MCF 10A (cell line): ENCODE data around the gene PNMA6E. TPM values are rescaled to one million over a fixed set of nuclear protein-coding genes. Genes with fewer than 3 reads are reported as not detected.
"Not testable (repeated sequence)": the region's sequence is repeated elsewhere in the genome, so short reads cannot be mapped to it uniquely, and the experiment has no call there.

Experiments
- BruUV-seq: library from RNA; stranded (reverse); fragments of 400-500 nt; replicated peaks from 2 replicates; lab custom pipeline; 2021; lab: Mats Ljungman, UMichigan
- CTCF ChIA-PET: fragments of 300-600 bp; sonication (Branson Sonifier 250); formaldehyde crosslinking; extraction: SDS; loops from one replicate; lab custom pipeline; 2021; ENCODE audit warnings: antibody characterized with exemption, inconsistent platforms; lab: Yijun Ruan, JAX
- POLR2A ChIA-PET: fragments of 300-600, 350-650 bp; sonication (Branson Sonifier 250); formaldehyde crosslinking; extraction: SDS; loops from one replicate; lab custom pipeline; 2020; ENCODE audit warnings: antibody characterized with exemption, inconsistent platforms; lab: Yijun Ruan, JAX
- DNase-seq: peaks from one replicate; pipeline ENCODE4 v3.0.0-alpha.2; 2018; ENCODE audit not compliant: unreplicated experiment
- H3K27ac Mint-ChIP-seq: one replicate; pipeline ENCODE4 v1.8.0; 2022; ENCODE audit warnings: mild to moderate bottlenecking, low read depth, mixed read lengths; ENCODE audit not compliant: unreplicated experiment
- H3K27me3 Mint-ChIP-seq: one replicate; pipeline ENCODE4 v1.8.0; 2022; ENCODE audit warnings: mixed read lengths; ENCODE audit not compliant: insufficient read depth, unreplicated experiment
- H3K36me3 Mint-ChIP-seq: one replicate; pipeline ENCODE4 v1.8.0; 2022; ENCODE audit warnings: mild to moderate bottlenecking, moderate library complexity, mixed read lengths; ENCODE audit not compliant: insufficient read depth, unreplicated experiment
- H3K4me1 Mint-ChIP-seq: one replicate; pipeline ENCODE4 v1.8.0; 2022; ENCODE audit warnings: mixed read lengths; ENCODE audit not compliant: insufficient read depth, unreplicated experiment
- H3K4me3 Mint-ChIP-seq: one replicate; pipeline ENCODE4 v1.8.0; 2022; ENCODE audit warnings: mild to moderate bottlenecking, moderate library complexity, mixed read lengths; ENCODE audit not compliant: unreplicated experiment
- H3K9me3 Mint-ChIP-seq: one replicate; pipeline ENCODE4 v1.8.0; 2022; ENCODE audit warnings: mixed read lengths; ENCODE audit not compliant: unreplicated experiment
- CTCF ChIP-seq: fragments of 200-600 bp; IDR thresholded peaks from one replicate; pipeline ENCODE4 v1.8.0; 2022; ENCODE audit warnings: antibody characterized with exemption, mild to moderate bottlenecking; ENCODE audit not compliant: unreplicated experiment
- intact Hi-C: fragments of 100-400 bp; cut with micrococcal nuclease; formaldehyde crosslinking; loops from 2 replicates; pipeline ENCODE4 v1.14.1; 2022
- total RNA-seq: library from RNA; stranded (reverse); gene quantifications from 2 replicates; pipeline ENCODE4 v1.2.3, GENCODE V29; 2022

The PNMA6E gene
- total RNA-seq, 1 experiment from 2014 or later = not detected

- intact Hi-C loops = no loop called here
- H3K27me3 Mint-ChIP-seq = peaks cover 43% of the 10 kb centered on the region
- no peaks in the 10 kb centered on the region for H3K9me3 Mint-ChIP-seq
- DNase-seq = no peak
- H3K36me3 Mint-ChIP-seq = no peaks in the 10 kb centered on the region
- no peak overlapping the region for H3K4me3 Mint-ChIP-seq
- no peaks in the 10 kb centered on the region for H3K4me1 Mint-ChIP-seq
- POLR2A ChIA-PET = no interaction called here
- no peak overlapping the region for H3K27ac Mint-ChIP-seq
- no peak for TF ChIP-seq CTCF
- CTCF ChIA-PET = interaction anchor here (0.6 to 0.9 kb wide), 3 partner anchors 102 to 464 kb away, joined by 3 to 4 read pairs (median 4); no protein-coding TSS in a partner anchor
- BruUV-seq = no TSS peak
These were observed 4.3 kb upstream of the PNMA6E start for GRCh38 chrX:153405426-153405825.

- H3K27ac Mint-ChIP-seq, H3K4me3 Mint-ChIP-seq, POLR2A ChIA-PET, BruUV-seq, H3K4me1 Mint-ChIP-seq, CTCF ChIA-PET, H3K36me3 Mint-ChIP-seq, DNase-seq, intact Hi-C loops, H3K9me3 Mint-ChIP-seq: not testable (repeated sequence)
- peaks cover 42% of the 10 kb centered on the region for H3K27me3 Mint-ChIP-seq
These were observed 3.2 kb upstream of the PNMA6E start for GRCh38 chrX:153404333-153404732.

- no peaks in the 10 kb centered on the region for H3K9me3 Mint-ChIP-seq
- CTCF ChIA-PET = no interaction called here
- H3K4me3 Mint-ChIP-seq = no peak overlapping the region
- intact Hi-C loops = no loop called here
- POLR2A ChIA-PET = no interaction called here
- BruUV-seq = no TSS peak
- TF ChIP-seq CTCF = peak; percentile 31
- H3K36me3 Mint-ChIP-seq = no peaks in the 10 kb centered on the region
- H3K27me3 Mint-ChIP-seq = peaks cover 29% of the 10 kb centered on the region
- H3K27ac Mint-ChIP-seq = no peak overlapping the region
- peak; percentile 33 for DNase-seq
- H3K4me1 Mint-ChIP-seq = no peaks in the 10 kb centered on the region
These were observed 711 bp downstream of the PNMA6E start for GRCh38 chrX:153400146-153401132.

- intact Hi-C loops = no loop called here
- CTCF ChIA-PET = interaction anchor here (0.7 kb wide), 1 partner anchor 443 kb away, joined by 3 read pairs; no protein-coding TSS in a partner anchor
- no TSS peak for BruUV-seq
- no peaks in the 10 kb centered on the region for H3K9me3 Mint-ChIP-seq
- TF ChIP-seq CTCF = no peak
- H3K4me3 Mint-ChIP-seq = no peak overlapping the region
- DNase-seq = no peak
- POLR2A ChIA-PET = no interaction called here
- peaks cover 14% of the 10 kb centered on the region for H3K27me3 Mint-ChIP-seq
- H3K36me3 Mint-ChIP-seq = no peaks in the 10 kb centered on the region
- no peaks in the 10 kb centered on the region for H3K4me1 Mint-ChIP-seq
- H3K27ac Mint-ChIP-seq = no peak overlapping the region
These were observed 2.7 kb downstream of the PNMA6E start for GRCh38 chrX:153398275-153398960.
